Measurements from ENCODE around the gene ZNF777. TPM values are rescaled to one million over a fixed set of nuclear protein-coding genes. Genes with fewer than 3 reads are reported as not detected.
"Not testable (repeated sequence)": the region's sequence is repeated elsewhere in the genome, so short reads cannot be mapped to it uniquely, and the experiment has no call there.

Gene ZNF777
- polyA plus RNA-seq: 3.0 TPM

GRCh38 chr7:149460493-149461277 is at the start of gene ZNF777:
Gene ZNF777 (minus strand): TSS chr7:149461062. CDS start chr7:149456022, 5,040 bp downstream.
- Mint-ChIP-seq H3K4me1 (peaks cover 14 to 34% (median 29%) of the 10 kb centered on the region in 3 donors), H3K27ac (peak within 1 kb of the TSS in 2 of 3 donors; percentile 12 to 39)

GRCh38 chr7:149510248-149510647 is 49.4 kb upstream of the ZNF777 start:
- Mint-ChIP-seq H3K4me3 (no peak overlapping the region), H3K27ac (no peak overlapping the region), H3K27me3 (peaks cover 3% of the 10 kb centered on the region), H3K9me3 (peaks cover 13 to 55% (median 38%) of the 10 kb centered on the region in 3 donors), H3K36me3 (peaks cover 1% of the 10 kb centered on the region), H3K4me1 (no peaks in the 10 kb centered on the region)

More at GRCh38 chr7:149460493-149461277, at the start of gene ZNF777:
- H3K4me3 Mint-ChIP-seq: peak within 1 kb of the TSS; percentile 88 to 96 (median 92)
- H3K9me3 Mint-ChIP-seq: no peaks in the 10 kb centered on the region
- peaks cover 3% of the 10 kb centered on the region for H3K27me3 Mint-ChIP-seq
- H3K36me3 Mint-ChIP-seq: no peaks in the 10 kb centered on the region

GRCh38 chr7:149509774-149510173 is 48.9 kb upstream of the ZNF777 start:
- Mint-ChIP-seq H3K4me3 (no peak overlapping the region), H3K4me1 (no peaks in the 10 kb centered on the region), H3K9me3 (peaks cover 13 to 53% (median 38%) of the 10 kb centered on the region in 3 donors), H3K27me3 (no peaks in the 10 kb centered on the region), H3K36me3 (peaks cover 1% of the 10 kb centered on the region), H3K27ac (no peak overlapping the region)

GRCh38 chr7:149505551-149505950 is 44.7 kb upstream of the ZNF777 start:
- H3K27me3 Mint-ChIP-seq: no peaks in the 10 kb centered on the region
- no peaks in the 10 kb centered on the region for H3K4me1 Mint-ChIP-seq
- peaks cover 2% of the 10 kb centered on the region for H3K36me3 Mint-ChIP-seq
- peaks cover 0 to 19% (median 12%) of the 10 kb centered on the region in 3 donors for H3K9me3 Mint-ChIP-seq
- H3K4me3 Mint-ChIP-seq: no peak overlapping the region
- no peak overlapping the region for H3K27ac Mint-ChIP-seq

- Mint-ChIP-seq H3K27me3 (no peaks in the 10 kb centered on the region), H3K4me3 (peak overlapping the region in 1 of 4 donors; percentile 17), H3K4me1 (peaks cover 2 to 8% (median 8%) of the 10 kb centered on the region in 3 donors), H3K9me3 (peaks cover 0 to 5% (median 5%) of the 10 kb centered on the region in 3 donors), H3K27ac (no peak overlapping the region), H3K36me3 (peaks cover 2% of the 10 kb centered on the region)
Observed at GRCh38 chr7:149501651-149502050, 40.8 kb upstream of the ZNF777 start.

GRCh38 chr7:149500910-149501309 is 40.0 kb upstream of the ZNF777 start:
- H3K4me3 Mint-ChIP-seq: peak overlapping the region in 1 of 4 donors; percentile 78
- H3K4me1 Mint-ChIP-seq: peaks cover 8 to 13% (median 13%) of the 10 kb centered on the region in 3 donors
- peaks cover 2% of the 10 kb centered on the region for H3K36me3 Mint-ChIP-seq
- H3K9me3 Mint-ChIP-seq: peaks cover 0 to 5% (median 2%) of the 10 kb centered on the region in 3 donors
- H3K27me3 Mint-ChIP-seq: no peaks in the 10 kb centered on the region
- no peak overlapping the region for H3K27ac Mint-ChIP-seq

GRCh38 chr7:149500201-149500600 is 39.3 kb upstream of the ZNF777 start:
- Mint-ChIP-seq H3K27me3 (no peaks in the 10 kb centered on the region), H3K4me1 (peaks cover 14 to 20% (median 19%) of the 10 kb centered on the region in 3 donors), H3K27ac (no peak overlapping the region), H3K4me3 (peak overlapping the region in 2 of 4 donors; percentile 4 to 78), H3K36me3 (peaks cover 2% of the 10 kb centered on the region), H3K9me3 (no peaks in the 10 kb centered on the region)

GRCh38 chr7:149498811-149499210 is 37.9 kb upstream of the ZNF777 start:
- peaks cover 2% of the 10 kb centered on the region for H3K36me3 Mint-ChIP-seq
- H3K27me3 Mint-ChIP-seq: no peaks in the 10 kb centered on the region
- H3K4me1 Mint-ChIP-seq: peaks cover 17 to 27% (median 22%) of the 10 kb centered on the region in 3 donors
- peak overlapping the region in 3 of 4 donors; percentile 78 to 82 (median 81) for H3K4me3 Mint-ChIP-seq
- H3K9me3 Mint-ChIP-seq: no peaks in the 10 kb centered on the region
- H3K27ac Mint-ChIP-seq: no peak overlapping the region

- no peaks in the 10 kb centered on the region for H3K9me3 Mint-ChIP-seq
- H3K27ac Mint-ChIP-seq: peak within 1 kb of the TSS; percentile 90 to 96 (median 90)
- no peaks in the 10 kb centered on the region for H3K36me3 Mint-ChIP-seq
- H3K4me1 Mint-ChIP-seq: peaks cover 17 to 27% (median 22%) of the 10 kb centered on the region in 3 donors
- no peaks in the 10 kb centered on the region for H3K27me3 Mint-ChIP-seq
- H3K4me3 Mint-ChIP-seq: peak within 1 kb of the TSS; percentile 92 to 99 (median 96)
Observed at GRCh38 chr7:149497467-149498261, 36.8 kb upstream of the ZNF777 start, which contains the start of gene ZNF746. Gene ZNF746 (minus strand): TSS chr7:149497809. CDS start chr7:149497536, 273 bp downstream.

GRCh38 chr7:149496642-149497391 is 36.0 kb upstream of the ZNF777 start:
- Mint-ChIP-seq H3K9me3 (no peaks in the 10 kb centered on the region), H3K4me1 (peaks cover 17 to 27% (median 22%) of the 10 kb centered on the region in 3 donors)

GRCh38 chr7:149495785-149496641 is 35.2 kb upstream of the ZNF777 start:
- H3K36me3 Mint-ChIP-seq: peaks cover 1% of the 10 kb centered on the region
- no peaks in the 10 kb centered on the region for H3K27me3 Mint-ChIP-seq
- peak overlapping the region; percentile 81 to 99 (median 94) for H3K4me3 Mint-ChIP-seq
- peak overlapping the region in 2 of 3 donors; percentile 90 to 96 for H3K27ac Mint-ChIP-seq
- no peaks in the 10 kb centered on the region for H3K9me3 Mint-ChIP-seq
- peaks cover 17 to 27% (median 22%) of the 10 kb centered on the region in 3 donors for H3K4me1 Mint-ChIP-seq

More at GRCh38 chr7:149496642-149497391, 36.0 kb upstream of the ZNF777 start:
- Mint-ChIP-seq H3K27ac (peak overlapping the region; percentile 90 to 96 (median 90)), H3K4me3 (peak overlapping the region; percentile 92 to 99 (median 96)), H3K27me3 (no peaks in the 10 kb centered on the region), H3K36me3 (no peaks in the 10 kb centered on the region)

GRCh38 chr7:149494738-149495368 is 34.0 kb upstream of the ZNF777 start:
- no peaks in the 10 kb centered on the region for H3K9me3 Mint-ChIP-seq
- H3K4me1 Mint-ChIP-seq: peaks cover 17 to 27% (median 22%) of the 10 kb centered on the region in 3 donors
- H3K4me3 Mint-ChIP-seq: peak overlapping the region in 3 of 4 donors; percentile 28 to 95 (median 77)
- H3K27ac Mint-ChIP-seq: peak overlapping the region in 2 of 3 donors; percentile 46 to 51
- no peaks in the 10 kb centered on the region for H3K27me3 Mint-ChIP-seq
- peaks cover 5% of the 10 kb centered on the region for H3K36me3 Mint-ChIP-seq

- not testable (repeated sequence) for H3K27me3 Mint-ChIP-seq, H3K36me3 Mint-ChIP-seq, H3K27ac Mint-ChIP-seq, H3K9me3 Mint-ChIP-seq
- Mint-ChIP-seq H3K4me1 (peaks cover 20 to 27% (median 22%) of the 10 kb centered on the region in 3 donors), H3K4me3 (peak overlapping the region in 1 of 4 donors; percentile 32)
Observed at GRCh38 chr7:149493975-149494374, 33.1 kb upstream of the ZNF777 start.
